Hypothalamus (tissue), 51 donors: ENCODE measurements around the gene ANKRD37.

Experiments used
- DNase-seq, 51 donors: peaks; one replicate each; lab custom pipeline; 2025; lab: John Stamatoyannopoulos, UW

The ANKRD37 gene

DNA sequence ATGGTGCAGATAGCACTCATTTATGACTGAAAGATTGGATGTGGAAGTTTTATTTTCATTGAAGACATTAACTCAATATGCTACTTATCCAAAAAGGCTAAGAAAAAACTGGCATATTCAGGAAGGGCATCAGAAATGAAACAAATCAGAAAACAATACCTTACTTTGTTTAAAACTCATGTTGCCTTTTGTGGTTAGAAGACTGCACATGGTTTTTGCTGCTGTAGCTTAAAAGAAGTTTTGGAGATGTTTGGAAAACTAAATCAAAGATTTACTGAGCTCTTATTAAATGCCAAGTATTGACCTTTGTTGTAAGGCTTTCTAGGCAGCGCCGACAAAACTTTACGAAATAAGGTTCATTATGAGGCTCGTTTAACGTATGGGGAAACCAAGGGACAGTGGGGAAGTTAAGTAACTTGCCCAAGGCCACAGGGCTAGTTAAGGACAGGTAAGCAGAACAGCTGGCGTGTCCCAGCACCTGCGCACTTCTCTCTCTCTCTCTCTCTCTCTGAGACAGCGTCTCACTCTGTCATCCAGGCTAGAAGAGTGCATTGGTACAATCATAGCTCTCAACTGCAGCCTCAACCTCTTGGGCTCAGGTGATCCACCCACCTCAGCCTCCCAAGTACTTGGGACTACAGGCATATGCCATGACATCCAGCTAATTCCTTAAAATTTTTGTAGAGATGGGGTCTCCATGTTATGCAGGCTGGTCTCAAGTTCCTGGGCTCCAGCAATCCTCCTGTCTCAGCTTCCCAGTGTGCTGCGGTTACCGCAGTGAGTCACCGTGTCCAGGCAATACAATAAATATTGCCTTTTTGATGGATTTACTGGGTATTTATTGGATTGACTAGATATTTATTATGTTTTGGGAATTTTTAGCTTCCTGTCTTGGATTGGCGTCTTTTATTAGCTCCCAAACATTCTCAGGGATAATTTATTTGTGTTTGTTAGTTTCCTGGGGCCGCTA, 17.0 kb upstream of the ANKRD37 start:
- no peak for DNase-seq

DNA sequence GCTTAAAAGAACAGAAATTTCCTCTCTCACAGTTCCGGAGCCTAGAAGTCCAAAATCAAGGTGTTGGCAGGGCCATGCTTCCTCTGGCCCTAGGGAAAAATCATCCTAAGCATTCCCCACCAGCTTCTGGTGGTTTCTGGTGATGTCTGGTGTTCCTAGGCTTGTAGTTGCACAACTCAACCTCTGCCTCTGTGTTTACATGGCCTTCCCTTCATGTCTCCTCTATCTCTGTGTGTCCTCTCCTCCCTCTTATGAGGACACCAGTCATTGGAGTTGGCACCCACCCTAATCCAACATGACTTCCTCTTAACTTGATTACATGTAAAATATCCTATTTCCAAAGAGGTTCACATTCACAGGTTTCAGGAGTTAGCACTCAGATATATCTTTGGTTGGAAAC, 16.3 kb upstream of the ANKRD37 start:
- no peak for DNase-seq

DNA sequence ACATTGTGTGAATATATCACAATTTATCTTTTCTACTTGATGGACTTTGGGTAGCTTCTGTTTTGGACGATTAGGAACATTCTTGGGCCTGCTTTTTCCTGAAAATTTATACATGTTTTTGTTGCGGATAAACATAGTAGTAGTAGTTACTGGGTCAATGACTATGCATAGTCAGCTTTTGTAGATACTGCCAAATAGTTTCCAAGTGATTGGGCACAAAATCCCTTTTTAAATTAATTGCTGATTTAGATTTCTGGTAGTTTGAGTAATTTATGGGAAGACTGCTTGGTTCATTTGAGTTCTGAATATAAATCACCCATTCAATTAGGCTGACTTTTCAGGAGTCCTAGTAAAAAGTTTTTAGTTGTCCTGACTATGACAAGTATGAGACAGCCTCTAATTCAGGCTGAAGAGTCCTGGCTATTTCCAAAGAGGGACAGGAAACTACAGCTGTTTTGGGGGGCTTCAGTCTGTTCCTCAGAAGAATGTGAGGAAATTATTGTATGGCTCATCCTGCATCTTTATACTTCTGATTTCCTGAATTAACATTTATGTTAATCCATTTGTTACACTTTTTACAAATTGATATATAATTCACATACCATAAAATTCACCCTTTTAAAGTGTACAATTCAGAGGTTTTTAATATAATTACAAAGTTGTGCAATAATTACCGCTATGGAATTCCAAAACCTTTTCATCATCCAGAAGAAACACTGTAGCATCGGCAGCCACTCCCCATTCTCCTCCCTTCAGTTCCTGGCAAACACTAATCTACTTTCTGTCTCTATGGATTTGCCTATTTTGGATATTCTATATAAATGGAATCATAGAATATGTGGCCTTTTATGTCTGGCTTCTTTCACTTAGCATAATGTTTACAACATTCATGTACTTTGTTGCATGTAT, 15.1 kb upstream of the ANKRD37 start:
- DNase-seq = no peak

DNA sequence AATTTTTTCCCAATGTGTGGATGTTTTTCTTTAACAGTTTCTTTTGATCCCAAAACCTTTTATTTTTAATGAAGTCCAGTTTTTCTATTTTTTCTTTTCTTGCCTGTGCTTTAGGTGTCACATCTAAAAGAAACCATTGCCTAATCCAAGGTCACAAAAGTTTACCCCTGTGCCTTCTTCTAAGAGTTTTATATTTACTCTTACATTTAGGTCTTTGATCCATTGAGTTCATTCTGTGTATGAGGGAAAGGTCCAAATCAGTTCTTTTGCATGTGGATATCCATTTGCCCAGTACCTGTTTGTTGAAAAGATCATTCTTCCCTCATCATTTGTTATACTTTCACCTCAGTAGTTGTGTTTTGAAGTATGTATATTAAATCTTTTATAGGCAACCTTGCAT, 13.9 kb upstream of the ANKRD37 start:
- no peak for DNase-seq

DNA sequence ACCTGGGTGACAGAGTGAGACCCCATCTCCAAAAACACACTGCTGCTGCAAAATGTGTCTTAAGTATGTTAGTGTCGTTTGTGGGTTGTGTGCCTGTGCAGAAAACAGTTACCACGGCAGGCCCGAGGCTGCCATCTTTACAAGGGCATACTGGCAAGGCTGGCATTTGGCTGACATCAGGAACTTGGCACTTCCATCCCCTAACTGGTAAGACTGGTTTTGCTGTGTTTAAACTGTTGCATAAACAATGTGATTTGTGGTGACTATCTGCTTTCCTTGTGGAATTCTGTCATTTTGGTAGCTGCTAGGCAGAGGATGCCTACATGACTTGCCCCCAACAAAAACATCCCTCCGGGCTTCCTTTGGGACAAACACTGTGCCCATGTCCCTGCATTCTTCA, 13.2 kb upstream of the ANKRD37 start:
- DNase-seq = no peak

DNA sequence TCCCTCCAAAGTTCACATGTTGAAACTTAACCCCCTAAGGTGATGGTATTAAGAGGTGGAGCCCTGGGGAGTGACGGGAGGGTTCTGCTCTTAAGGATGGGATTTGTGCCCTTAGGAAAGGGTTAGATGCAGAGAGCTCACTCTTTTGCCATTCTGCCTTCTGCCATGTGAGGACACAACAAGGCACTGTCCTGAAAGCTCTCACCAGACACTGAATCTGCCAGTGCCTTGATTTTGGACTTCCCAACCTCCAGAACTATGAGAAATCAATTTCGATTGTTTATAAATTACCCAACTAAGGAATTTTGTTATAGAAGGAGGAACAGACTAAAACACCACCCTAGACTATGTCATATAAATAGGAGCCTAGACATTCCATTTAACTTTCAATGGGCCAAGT, 12.6 kb upstream of the ANKRD37 start:
- DNase-seq = no peak

DNA sequence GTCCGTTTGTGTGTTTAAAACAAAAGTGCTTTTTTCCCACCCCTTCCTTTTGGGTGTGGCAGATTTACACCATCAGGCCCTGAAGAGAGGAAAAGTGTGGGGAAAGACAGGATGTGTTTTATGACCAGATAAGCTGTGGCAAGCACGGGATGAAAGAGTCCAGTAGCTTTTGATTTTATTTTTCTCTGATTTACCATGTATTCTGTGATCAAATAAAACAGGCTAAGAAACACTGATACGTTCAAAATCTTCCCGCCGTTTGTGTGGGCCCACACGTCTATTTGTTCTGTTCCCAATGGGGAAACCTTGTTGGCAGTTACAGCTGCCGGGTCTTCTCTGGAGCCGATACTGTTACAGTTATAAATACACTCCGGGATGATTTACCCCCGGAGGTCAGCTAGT, 11.7 kb upstream of the ANKRD37 start:
- no peak for DNase-seq

DNA sequence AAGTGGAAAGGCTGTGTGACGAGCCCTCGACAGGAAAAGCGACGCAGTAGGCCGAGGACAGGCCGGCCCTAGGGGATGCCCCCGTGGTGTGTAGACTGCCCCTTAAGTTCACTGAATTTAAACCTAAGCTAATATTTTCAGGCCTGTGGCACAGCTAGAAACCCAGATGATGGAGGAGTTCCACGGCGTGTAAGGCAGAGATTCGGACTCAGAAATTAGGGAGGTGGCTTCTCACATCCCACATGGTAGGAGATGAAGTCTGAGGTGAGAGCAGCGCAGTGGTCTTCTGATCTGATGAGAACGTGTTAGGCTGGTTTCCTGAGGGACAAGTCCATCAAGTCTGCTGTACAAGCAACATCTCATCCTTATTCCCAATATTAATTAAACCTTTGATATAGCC, 8.7 kb upstream of the ANKRD37 start:
- no peak for DNase-seq

DNA sequence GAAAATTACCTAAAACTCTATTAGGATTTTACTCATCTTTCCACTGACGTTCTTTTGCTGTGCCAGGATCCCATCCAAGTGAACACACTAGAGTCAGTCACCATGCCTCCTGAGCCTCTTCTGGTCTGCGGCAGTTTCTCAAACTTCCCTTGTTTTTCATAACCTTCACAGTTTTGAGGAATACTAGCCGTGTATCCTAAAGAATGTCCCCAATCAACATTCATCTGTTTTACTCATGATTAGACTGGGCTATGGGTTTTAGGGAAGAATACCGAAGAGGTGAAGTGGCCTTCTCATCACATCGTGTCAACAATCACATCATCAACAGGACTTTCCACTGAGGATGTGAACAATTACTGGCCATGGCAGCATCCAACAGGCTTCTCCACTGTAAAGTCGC, 5.7 kb upstream of the ANKRD37 start:
- no peak for DNase-seq

DNA sequence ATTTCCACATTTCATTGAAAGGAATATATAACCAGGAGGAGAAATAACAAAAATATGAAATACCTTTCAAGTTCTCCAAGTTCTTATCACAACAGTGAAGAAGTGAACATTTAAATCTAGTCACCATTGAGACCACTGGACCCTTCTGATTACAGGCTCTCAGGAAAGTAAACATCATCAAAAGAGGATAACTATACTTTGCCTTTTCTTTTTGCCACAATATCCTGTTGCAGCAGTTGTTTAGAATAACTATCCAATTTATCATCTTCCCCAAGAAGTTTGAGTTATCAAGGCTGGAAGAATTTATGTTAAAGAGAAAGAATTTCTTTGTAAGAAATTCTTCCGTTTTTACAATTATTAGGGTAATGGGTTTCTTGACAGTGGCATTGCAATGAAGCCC, 4.5 kb upstream of the ANKRD37 start:
- DNase-seq = no peak

DNA sequence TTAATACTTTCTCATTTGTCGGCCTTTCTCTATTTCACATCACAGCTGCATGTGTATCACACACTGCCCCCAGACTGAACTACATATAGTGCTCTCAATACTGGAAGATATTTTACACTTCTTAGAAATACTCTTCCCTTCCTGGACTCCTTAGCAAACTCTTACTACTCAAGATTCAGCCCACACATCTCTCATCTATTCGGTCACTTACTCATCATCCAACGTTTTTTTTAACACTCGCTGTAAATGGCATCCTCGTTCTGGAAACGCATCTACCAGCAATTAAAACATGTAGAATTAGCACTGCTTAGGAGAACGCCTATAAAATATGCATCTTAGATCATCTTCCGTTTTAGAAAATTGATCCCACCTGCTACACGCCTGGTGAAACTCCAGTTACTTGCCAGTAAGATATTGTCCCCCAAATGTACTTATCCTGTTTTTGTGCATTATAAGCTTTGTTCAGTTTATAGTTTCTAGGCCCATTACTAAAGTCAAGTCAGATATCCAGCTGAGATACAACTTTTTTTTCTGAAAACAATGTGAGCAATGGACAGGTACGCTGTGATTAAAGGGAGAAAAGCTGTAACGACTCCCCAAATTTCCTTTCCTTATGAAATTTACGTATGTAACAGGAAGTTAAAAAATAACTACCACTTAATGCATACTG, 1.9 kb upstream of the ANKRD37 start:
- DNase-seq = peak in 1 of 51 donors; percentile 65

DNA sequence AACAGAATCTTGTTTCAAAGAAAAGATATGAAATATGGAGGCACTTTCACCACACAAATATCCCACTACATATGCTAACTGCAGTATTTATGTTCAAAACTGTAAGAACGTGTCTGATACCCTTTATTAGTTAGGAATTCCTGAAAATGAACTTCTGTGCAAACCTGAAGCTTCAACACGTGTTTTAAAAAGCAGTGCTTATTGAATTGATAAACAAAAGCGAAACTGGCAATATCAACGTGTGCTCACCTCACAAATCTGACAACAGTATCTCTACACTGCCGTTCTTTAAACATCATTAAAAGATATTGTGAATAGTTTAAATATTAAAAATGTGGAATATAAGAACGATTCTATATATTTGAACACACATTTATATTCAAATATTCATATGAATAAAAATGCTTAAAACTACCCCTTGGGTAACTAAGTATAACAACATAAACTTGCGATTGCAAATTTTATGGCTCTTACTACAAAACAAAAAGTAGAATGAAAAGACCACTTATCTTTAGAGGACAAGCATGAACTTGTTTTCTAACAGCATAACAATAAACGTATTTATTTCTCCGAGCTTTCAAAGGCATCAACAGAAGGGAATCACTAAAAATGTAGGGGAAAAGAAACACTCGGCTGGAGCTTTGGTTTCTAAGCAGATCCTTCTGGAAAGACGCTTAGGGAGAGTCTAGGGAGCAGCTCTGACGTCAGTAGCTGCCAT, 1.2 kb upstream of the ANKRD37 start, which contains the start of gene LRP2BP:
LRP2BP (minus strand) TSS at position 687 of the 718 bp plus-strand sequence. CDS start 17,738 bp downstream, outside the sequence.
- DNase-seq = peak in 1 of 51 donors; percentile 65

DNA sequence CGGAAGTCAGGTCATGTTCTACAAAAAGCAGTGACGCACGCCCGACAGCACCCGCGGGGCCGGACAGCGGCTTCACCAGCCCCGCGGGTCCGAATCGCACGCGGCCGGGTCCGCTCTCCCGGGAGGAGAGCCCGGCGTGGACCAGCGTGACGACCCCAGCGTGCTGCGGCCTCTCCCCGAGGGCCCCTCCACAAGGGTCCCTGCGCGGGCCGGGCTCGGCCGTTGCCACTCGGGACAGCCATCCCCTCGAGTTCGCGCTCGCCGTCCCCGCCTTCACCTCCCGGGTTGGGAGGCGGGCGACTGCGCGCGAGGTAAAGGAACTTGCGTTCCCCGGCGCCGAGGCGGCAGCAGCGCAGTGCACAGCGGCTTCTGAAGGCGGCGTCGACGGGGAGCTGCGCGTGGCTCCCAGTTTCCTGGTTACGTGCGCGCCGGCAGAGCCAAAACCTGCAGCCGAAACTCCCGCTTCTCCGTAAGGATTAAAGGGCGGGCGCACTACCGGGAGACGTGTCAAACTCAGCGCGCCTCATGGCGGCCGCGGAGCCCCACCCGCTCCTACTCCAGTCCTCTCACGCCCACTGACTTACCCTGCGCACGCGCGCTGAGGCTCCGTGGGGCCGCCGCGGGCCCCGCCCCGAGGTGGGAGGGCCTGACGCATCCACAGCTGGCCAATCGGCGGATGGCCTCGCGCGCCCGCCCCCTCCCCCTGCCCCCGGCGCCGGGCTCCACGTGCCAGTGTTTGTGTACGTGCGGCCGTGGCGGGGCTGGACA, 501 bp upstream of the ANKRD37 start:
- peak; percentile 58 to 99 (median 95) for DNase-seq

DNA sequence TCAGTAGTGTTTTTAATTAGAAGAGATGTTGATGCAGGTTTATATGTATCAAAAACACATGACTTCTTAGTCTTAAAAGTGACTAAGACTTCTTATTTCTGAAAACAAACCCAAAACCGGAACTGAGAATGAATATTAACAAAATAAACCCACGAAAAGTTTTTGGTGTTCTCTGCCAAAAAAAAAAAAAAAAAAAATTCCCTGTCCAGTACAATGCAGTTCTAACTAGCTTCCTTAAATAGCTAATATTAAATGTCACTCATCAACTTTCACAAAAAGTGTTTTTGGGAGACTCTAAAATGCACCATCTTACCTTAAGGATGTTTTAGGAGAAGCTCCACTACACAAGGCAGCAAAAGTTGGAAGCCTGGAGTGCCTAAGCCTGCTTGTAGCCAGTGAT, 2.0 kb downstream of the ANKRD37 start:
- no peak for DNase-seq

DNA sequence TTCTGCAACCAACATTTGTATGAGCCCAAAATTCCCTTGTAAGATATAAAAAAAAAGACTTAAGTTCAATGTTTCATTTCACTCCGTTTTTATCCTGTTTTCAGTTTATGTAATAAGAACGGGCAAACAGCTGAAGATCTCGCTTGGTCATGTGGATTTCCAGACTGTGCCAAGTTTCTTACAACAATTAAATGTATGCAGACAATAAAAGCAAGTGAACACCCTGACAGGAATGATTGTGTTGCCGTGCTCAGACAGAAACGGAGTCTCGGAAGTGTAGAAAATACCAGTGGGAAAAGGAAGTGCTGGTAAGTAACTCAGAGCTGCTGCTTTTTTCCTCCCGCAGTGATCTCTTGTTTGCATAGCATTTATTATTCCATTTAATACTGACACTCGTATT, 2.8 kb downstream of the ANKRD37 start:
- no peak for DNase-seq

DNA sequence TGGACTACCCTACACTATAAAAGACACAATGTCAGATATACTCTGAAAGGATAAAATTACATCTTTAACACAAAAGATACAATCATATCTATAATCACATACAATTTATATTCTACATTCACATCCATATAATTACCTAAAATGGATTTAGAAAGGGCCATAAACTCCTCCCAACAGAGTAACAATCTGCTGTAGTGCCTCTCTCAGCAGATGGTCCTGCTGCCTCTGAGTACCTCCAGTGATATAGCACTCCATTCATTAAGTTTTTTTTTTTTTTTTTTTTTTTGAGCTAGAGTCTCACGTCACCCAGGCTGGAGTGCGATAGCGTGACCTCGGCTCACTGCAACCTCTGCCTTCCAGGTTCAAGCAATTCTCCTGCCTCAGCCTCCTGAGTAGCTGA, 7.4 kb downstream of the ANKRD37 start:
- no peak for DNase-seq

DNA sequence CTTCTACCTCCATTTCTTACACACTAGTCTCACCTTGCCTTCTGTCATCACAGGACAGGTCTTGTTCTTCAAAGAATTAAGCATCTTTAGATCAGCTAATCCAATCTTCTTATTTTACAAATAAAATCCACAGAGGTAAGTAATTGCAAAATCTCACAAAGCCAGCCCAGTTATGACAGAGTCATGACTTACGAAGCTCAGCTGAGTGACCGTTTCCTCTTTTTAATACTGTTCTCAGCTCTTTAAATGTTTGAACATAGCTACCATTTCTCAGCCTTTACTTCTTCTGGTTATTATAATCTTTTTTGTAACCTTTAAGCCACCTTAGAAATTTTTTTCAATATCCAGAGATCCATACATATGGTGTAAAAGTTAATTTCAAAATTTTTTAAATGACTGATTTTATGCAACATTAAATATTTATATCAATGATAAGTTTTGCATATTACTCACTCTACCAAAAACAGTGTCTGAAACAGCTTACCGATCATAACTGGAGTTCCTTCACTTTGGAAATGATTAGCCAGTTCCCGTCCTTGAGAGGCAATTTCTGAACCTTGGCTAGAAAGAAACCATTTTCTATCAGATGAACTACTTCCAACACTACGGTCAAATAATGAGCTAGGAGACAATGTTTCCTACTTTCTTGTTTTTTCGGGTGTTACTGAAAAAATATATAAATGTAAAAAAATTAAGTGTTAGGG, 8.8 kb downstream of the ANKRD37 start:
- no peak for DNase-seq

DNA sequence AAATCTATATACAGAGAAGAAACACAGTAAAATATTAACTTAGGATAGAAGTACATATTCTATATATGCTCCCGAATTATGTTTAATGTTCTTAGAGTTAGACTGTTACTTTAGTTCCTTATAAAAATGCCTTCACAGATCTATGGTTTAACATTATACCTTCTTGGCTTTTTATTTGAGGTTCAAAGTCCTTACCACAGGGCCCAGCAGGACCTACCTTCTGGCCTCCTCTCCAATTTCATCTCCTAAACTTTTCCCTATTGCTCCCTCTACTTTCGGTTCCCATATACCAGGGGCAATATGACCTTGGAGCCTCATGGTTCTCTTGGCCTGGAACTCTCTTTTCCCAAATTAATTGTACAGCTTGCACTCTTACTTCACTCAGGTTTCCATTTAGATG, 11.8 kb downstream of the ANKRD37 start:
- no peak for DNase-seq

DNA sequence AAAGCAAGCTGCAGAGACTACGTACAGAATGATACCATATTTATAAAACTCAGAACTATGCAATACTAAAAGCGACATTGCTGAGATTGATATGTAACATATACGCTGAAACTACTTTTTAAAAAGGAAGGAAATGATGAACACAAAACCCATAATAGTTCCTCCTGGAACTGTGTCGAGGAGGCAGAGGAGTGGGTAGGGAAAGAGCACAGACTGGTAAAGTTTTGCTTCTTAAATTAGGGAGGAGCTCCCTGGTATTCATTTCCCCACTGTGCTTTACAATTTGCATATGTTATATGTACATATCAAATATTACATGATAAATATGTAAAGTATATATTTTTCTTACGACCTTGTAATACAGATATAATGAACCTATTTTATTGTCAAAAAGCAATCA, 15.2 kb downstream of the ANKRD37 start:
- no peak for DNase-seq
